Thoracic aorta (tissue), 2 donors: ENCODE results near the gene CACNA2D1. TPM values are rescaled to one million over a fixed set of nuclear protein-coding genes. Genes with fewer than 3 reads are reported as not detected.

Experiments
- ATAC-seq: fragments of 150-250 bp; one replicate; pipeline ENCODE4 v1.8.0; 2017; ENCODE audit warnings: low read depth; ENCODE audit not compliant: insufficient number of reproducible peaks, low FRiP score
- DNase-seq: peaks from one replicate; pipeline ENCODE4 v3.0.0-alpha.2; 2020; ENCODE audit warnings: low spot score
- H3K27ac ChIP-seq, 2 donors: fragments of 200-600 bp; sonication (generic); 1 replicate in 1 of 2; 2 replicates in 1 of 2; pipeline ENCODE4 v1.5.1; 2016; ENCODE audit warnings: mild to moderate bottlenecking in 2 of 2, moderate library complexity in 2 of 2
- H3K27me3 ChIP-seq: fragments of 200-600 bp; sonication (generic); replicated peaks from 2 replicates; pipeline ENCODE4 v1.6.0; 2016; ENCODE audit warnings: mild to moderate bottlenecking; ENCODE audit not compliant: insufficient read depth
- H3K36me3 ChIP-seq: fragments of 200-600 bp; sonication (generic); one replicate; pipeline ENCODE4 v1.5.1; 2016
- H3K4me1 ChIP-seq, 2 donors: fragments of 200-600 bp; sonication (generic); 1 replicate in 1 of 2; 2 replicates in 1 of 2; pipeline versions ENCODE4 v1.5.1 to v1.6.0; 2016; ENCODE audit warnings: low read depth in 2 of 2, mild to moderate bottlenecking in 1 of 2; ENCODE audit not compliant: control insufficient read depth in 1 of 2
- H3K4me3 ChIP-seq: fragments of 200-600 bp; sonication (generic); 2 replicates; pipeline ENCODE4 v1.5.1; 2016; ENCODE audit warnings: mild to moderate bottlenecking
- H3K9me3 ChIP-seq: fragments of 200-600 bp; sonication (generic); 2 replicates; pipeline ENCODE4 v1.5.1; 2016
- CTCF ChIP-seq: fragments of 200-600 bp; sonication (generic); IDR thresholded peaks from one replicate; pipeline ENCODE4 v1.5.1; 2019; ENCODE audit warnings: antibody characterized with exemption
- total RNA-seq, 2 donors: library from RNA; depleted of rRNA; stranded (reverse); fragments of >200 nt; gene quantifications; one replicate each; pipeline versions ENCODE4 v1.1.0 to v1.2.3, GENCODE V29; 2016

CACNA2D1 gene
- total RNA-seq, 2 donors from 2014 or later: 44.4 to 44.7 TPM

- Histone ChIP-seq H3K27me3 (no peaks in the 10 kb centered on the region), H3K4me3 (no peak overlapping the region), H3K36me3 (no peaks in the 10 kb centered on the region), H3K27ac (no peak overlapping the region), H3K4me1 (peaks cover 0 to 2% of the 10 kb centered on the region in 2 donors), H3K9me3 (no peaks in the 10 kb centered on the region)
- DNase-seq (no peak), ATAC-seq (no peak)
- no peak for TF ChIP-seq CTCF
These were observed 168.9 kb downstream of the CACNA2D1 start for GRCh38 chr7:82274681-82275080.

GRCh38 chr7:82273886-82274285, 169.7 kb downstream of the CACNA2D1 start:
- Histone ChIP-seq H3K36me3 (no peaks in the 10 kb centered on the region), H3K27ac (no peak overlapping the region), H3K27me3 (no peaks in the 10 kb centered on the region), H3K4me1 (peaks cover 0 to 9% of the 10 kb centered on the region in 2 donors), H3K9me3 (no peaks in the 10 kb centered on the region), H3K4me3 (no peak overlapping the region)
- DNase-seq (no peak), ATAC-seq (no peak)
- TF ChIP-seq CTCF: no peak

- Histone ChIP-seq H3K27me3 (no peaks in the 10 kb centered on the region), H3K4me1 (peaks cover 0 to 14% of the 10 kb centered on the region in 2 donors), H3K36me3 (no peaks in the 10 kb centered on the region), H3K9me3 (no peaks in the 10 kb centered on the region), H3K4me3 (no peak overlapping the region), H3K27ac (no peak overlapping the region)
- no peak for TF ChIP-seq CTCF
- no peak for DNase-seq
- no peak for ATAC-seq
These were observed 172.7 kb downstream of the CACNA2D1 start for GRCh38 chr7:82270870-82271269.

GRCh38 chr7:82268632-82269031, 174.9 kb downstream of the CACNA2D1 start:
- Histone ChIP-seq H3K9me3 (no peaks in the 10 kb centered on the region), H3K4me1 (peaks cover 0 to 18% of the 10 kb centered on the region in 2 donors), H3K27me3 (no peaks in the 10 kb centered on the region), H3K4me3 (no peak overlapping the region), H3K27ac (no peak overlapping the region), H3K36me3 (no peaks in the 10 kb centered on the region)
- no peak for TF ChIP-seq CTCF
- DNase-seq (no peak), ATAC-seq (no peak)

GRCh38 chr7:82266081-82266480, 177.5 kb downstream of the CACNA2D1 start:
- H3K36me3 ChIP-seq: no peaks in the 10 kb centered on the region
- peaks cover 0 to 18% of the 10 kb centered on the region in 2 donors for H3K4me1 ChIP-seq
- DNase-seq (no peak), ATAC-seq (no peak)
- no peak for TF ChIP-seq CTCF
- H3K27ac ChIP-seq: no peak overlapping the region
- no peak overlapping the region for H3K4me3 ChIP-seq
- no peaks in the 10 kb centered on the region for H3K9me3 ChIP-seq
- no peaks in the 10 kb centered on the region for H3K27me3 ChIP-seq
